ENCODE measurements around the gene RNU6-1.
A peak's percentile ranks its signal among the peaks of the same experiment; 100 is the strongest.

The RNU6-1 gene

GRCh38 chr15:67820122-67820991 is 19.5 kb downstream of the RNU6-1 start:
- DNase-seq, result no peak

- no peak for DNase-seq
These were observed 20.2 kb downstream of the RNU6-1 start for GRCh38 chr15:67819636-67820035.

GRCh38 chr15:67818464-67818863 is 21.4 kb downstream of the RNU6-1 start:
- DNase-seq, result no peak

GRCh38 chr15:67816668-67817067 is 23.2 kb downstream of the RNU6-1 start:
- no peak for DNase-seq

GRCh38 chr15:67815036-67815592 is 24.7 kb downstream of the RNU6-1 start:
- no peak for DNase-seq

GRCh38 chr15:67813104-67813634 is 26.7 kb downstream of the RNU6-1 start:
- DNase-seq, result no peak

GRCh38 chr15:67812241-67812644 is 27.6 kb downstream of the RNU6-1 start:
- DNase-seq, result no peak

- no peak for DNase-seq
These were observed 30.0 kb downstream of the RNU6-1 start for GRCh38 chr15:67809866-67810265.

- no peak for DNase-seq
These were observed 30.4 kb downstream of the RNU6-1 start for GRCh38 chr15:67809441-67809840.

GRCh38 chr15:67808821-67809220 is 31.0 kb downstream of the RNU6-1 start:
- no peak for DNase-seq

GRCh38 chr15:67807836-67808235 is 32.0 kb downstream of the RNU6-1 start:
- no peak for DNase-seq

- no peak for DNase-seq
These were observed 32.7 kb downstream of the RNU6-1 start for GRCh38 chr15:67807141-67807540.

GRCh38 chr15:67806536-67806935 is 33.3 kb downstream of the RNU6-1 start:
- no peak for DNase-seq

GRCh38 chr15:67805666-67806516 is 34.0 kb downstream of the RNU6-1 start:
- peak; percentile 29 for DNase-seq

- no peak for DNase-seq
These were observed 34.7 kb downstream of the RNU6-1 start for GRCh38 chr15:67805008-67805665.

- no peak for DNase-seq
These were observed 35.6 kb downstream of the RNU6-1 start for GRCh38 chr15:67803996-67804843.

- DNase-seq, result no peak
These were observed 36.5 kb downstream of the RNU6-1 start for GRCh38 chr15:67803299-67803698.

GRCh38 chr15:67801926-67802914 is 37.6 kb downstream of the RNU6-1 start:
- DNase-seq, result no peak

GRCh38 chr15:67801142-67801541 is 38.7 kb downstream of the RNU6-1 start:
- DNase-seq, result no peak

- DNase-seq, result no peak
These were observed 40.0 kb downstream of the RNU6-1 start for GRCh38 chr15:67799801-67800205.

Measured in NCI-H510A treated with DMSO at 0.1 percent for 48 hours (cell line).